ENCODE data around the gene JARID2.

The JARID2 gene

DNA sequence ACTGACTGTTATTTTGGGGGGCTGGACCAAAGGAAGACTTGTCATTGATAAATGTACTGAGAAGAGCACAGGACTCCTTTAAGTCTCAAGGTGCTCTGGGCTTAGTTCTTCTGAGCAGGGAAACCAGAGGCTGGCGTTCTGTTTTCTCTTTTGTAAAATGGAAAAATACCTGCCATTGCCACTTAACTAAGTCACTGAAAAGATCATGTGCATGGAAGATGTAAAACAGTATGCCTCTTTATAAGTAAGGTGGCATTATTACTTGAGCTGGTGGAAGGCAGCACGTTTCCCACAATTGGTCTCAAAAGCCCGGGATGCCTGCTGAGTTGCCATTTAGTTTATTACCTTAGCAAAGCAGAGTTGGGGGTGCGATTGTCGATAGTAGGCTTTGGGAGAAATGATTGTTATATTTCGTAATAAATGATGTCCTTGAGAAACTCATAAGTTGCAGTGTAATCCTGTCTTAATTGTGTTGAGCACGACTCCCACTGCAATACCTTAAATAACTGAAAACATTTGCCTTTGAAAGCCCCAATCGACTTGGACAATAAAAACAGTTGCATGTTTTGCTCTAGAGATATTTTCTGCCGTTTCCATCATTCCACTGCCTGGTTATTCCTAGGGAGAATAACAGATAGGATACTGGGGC lies 3.6 kb downstream of the JARID2 start:
- no peak for DNase-seq (ENCODE audit: low read depth in 1 of 2, low spot score in 1 of 2)
- no peak for TF ChIP-seq JUND (IDR thresholded peaks at IDR 0.05; ENCODE audit: low read depth)
- in situ Hi-C loops (cut with HindIII; ENCODE audit: low pct_unique_long_range_greater_than_20kb, low sequenced_read_pairs), result no loop called here

- peak in 1 of 2 experiments; percentile 23 for DNase-seq (ENCODE audit: low read depth in 1 of 2, low spot score in 1 of 2)
- in situ Hi-C loops (cut with HindIII; ENCODE audit: low pct_unique_long_range_greater_than_20kb, low sequenced_read_pairs), result no loop called here
- no peak for TF ChIP-seq JUND (IDR thresholded peaks at IDR 0.05; ENCODE audit: low read depth)
These were observed 4.6 kb downstream of the JARID2 start for GRCh38 chr6:15250187-15251168.

GRCh38 chr6:15252195-15252594 lies 6.3 kb downstream of the JARID2 start:
- no peak for TF ChIP-seq JUND (IDR thresholded peaks at IDR 0.05; ENCODE audit: low read depth)
- in situ Hi-C loops (cut with HindIII; ENCODE audit: low pct_unique_long_range_greater_than_20kb, low sequenced_read_pairs), result no loop called here
- no peak for DNase-seq (ENCODE audit: low read depth in 1 of 2, low spot score in 1 of 2)

DNA sequence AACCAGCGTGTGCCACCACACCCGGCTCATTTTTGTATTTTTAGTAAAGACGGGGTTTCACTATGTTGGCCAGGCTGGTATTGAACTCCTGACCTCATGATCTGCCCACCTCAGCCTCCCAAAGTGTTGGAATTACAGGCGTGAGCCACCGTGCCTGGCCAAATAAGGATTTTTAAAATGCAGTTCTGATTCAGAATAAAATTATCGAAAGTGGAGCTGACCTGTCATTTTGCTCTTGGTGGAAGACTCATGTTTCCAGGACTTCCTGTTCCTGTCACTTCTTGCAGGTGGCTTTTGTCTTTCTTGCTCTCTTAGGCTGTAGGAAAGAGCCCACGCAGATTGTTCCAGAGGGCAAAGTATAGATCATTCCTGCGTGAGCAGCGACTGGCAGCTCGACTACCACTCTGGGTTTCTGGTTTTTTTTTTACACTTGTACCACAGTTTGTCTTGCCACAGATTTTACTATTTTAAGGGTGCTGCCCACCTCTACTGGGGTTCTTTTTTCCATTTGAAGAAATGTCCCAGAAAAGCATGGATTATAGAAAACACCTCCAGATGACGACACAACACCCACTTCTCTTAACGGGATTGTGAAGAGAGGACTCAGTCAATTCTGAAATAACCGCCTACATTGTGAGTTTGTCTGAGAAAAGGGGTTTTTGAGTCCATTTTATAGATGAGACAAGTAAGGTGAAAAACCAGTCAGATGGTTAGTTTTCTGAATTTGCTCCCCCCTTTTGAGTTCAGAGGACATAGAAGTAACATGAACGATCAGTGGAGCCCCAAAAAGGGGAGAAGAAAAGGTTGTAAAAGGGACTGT lies 7.5 kb downstream of the JARID2 start:
- TF ChIP-seq JUND (IDR thresholded peaks at IDR 0.05; ENCODE audit: low read depth), result no peak
- in situ Hi-C loops (cut with HindIII; ENCODE audit: low pct_unique_long_range_greater_than_20kb, low sequenced_read_pairs), result no loop called here
- no peak for DNase-seq (ENCODE audit: low read depth in 1 of 2, low spot score in 1 of 2)

- TF ChIP-seq JUND (IDR thresholded peaks at IDR 0.05; ENCODE audit: low read depth), result no peak
- DNase-seq (ENCODE audit: low read depth in 1 of 2, low spot score in 1 of 2), result peak in 1 of 2 experiments; percentile 85
- in situ Hi-C loops (cut with HindIII; ENCODE audit: low pct_unique_long_range_greater_than_20kb, low sequenced_read_pairs), result no loop called here
These were observed 8.5 kb downstream of the JARID2 start for GRCh38 chr6:15254070-15254975.

DNA sequence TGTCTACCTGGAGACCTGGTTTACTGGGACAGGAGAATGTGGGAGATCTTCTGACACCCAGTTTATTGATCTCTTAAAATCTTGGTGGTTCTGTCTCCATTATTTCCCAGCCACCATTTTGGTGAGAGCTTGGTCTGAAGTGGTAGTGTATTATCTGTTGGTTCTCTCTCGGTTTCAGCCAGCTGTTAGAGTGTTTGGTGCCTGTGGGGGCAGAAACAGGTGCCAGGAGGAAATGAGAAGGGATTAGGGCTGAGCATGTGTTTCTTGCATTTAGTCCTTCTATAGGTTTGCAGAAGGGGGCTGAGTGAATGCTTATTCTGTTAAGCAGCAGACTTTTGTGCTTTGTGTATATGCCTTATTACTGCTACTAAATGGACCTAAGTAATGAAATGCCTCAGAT lies 9.6 kb downstream of the JARID2 start:
- TF ChIP-seq JUND (IDR thresholded peaks at IDR 0.05; ENCODE audit: low read depth), result no peak
- in situ Hi-C loops (cut with HindIII; ENCODE audit: low pct_unique_long_range_greater_than_20kb, low sequenced_read_pairs), result no loop called here

GRCh38 chr6:15255909-15256395 lies 10.1 kb downstream of the JARID2 start:
- no peak for DNase-seq (ENCODE audit: low read depth in 1 of 2, low spot score in 1 of 2)
- in situ Hi-C loops (cut with HindIII; ENCODE audit: low pct_unique_long_range_greater_than_20kb, low sequenced_read_pairs), result no loop called here
- TF ChIP-seq JUND (IDR thresholded peaks at IDR 0.05; ENCODE audit: low read depth), result no peak

More for the DNA sequence above, 9.6 kb downstream of the JARID2 start:
- no peak for DNase-seq (ENCODE audit: low read depth in 1 of 2, low spot score in 1 of 2)

DNA sequence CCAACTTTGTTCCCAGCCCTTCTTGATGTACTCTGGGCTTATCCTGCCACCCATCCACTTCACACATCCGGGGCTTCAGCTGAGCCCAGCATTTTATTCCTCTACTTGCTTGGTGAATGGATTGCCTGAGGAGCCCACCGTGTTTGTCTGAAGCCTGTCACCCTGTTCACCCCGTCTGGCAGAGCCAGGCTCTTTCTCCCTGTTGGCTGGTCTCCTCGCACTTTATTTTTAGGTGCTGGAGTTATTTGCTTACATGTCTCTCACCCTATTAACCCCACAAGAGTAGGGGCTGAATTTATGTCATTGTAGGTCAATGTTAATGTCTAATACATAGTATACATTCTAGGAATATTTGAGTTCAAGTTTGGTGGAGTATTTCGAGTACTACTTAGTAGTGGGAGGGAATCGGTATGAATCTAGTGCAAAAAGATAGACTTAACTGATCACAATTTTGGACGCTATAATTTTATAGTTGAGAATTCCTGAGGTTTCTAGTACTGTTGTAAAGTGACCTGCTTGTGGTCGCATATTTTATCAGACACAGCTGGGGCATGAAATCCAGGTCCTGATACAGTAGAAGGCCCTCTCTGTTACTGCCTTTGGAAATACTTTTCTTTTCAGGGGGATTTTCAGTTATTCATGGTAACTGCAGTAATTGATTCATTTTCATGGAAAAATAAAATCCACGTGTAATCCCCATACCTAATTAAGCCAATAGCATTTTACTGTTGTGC lies 10.8 kb downstream of the JARID2 start:
- DNase-seq (ENCODE audit: low read depth in 1 of 2, low spot score in 1 of 2), result no peak
- in situ Hi-C loops (cut with HindIII; ENCODE audit: low pct_unique_long_range_greater_than_20kb, low sequenced_read_pairs), result no loop called here
- no peak for TF ChIP-seq JUND (IDR thresholded peaks at IDR 0.05; ENCODE audit: low read depth)

- in situ Hi-C loops (cut with HindIII; ENCODE audit: low pct_unique_long_range_greater_than_20kb, low sequenced_read_pairs), result no loop called here
- DNase-seq (ENCODE audit: low read depth in 1 of 2, low spot score in 1 of 2), result no peak
- TF ChIP-seq JUND (IDR thresholded peaks at IDR 0.05; ENCODE audit: low read depth), result no peak
These were observed 11.7 kb downstream of the JARID2 start for GRCh38 chr6:15257357-15258132.

GRCh38 chr6:15259766-15260098 lies 13.9 kb downstream of the JARID2 start:
- TF ChIP-seq JUND (IDR thresholded peaks at IDR 0.05; ENCODE audit: low read depth), result no peak
- no peak for DNase-seq (ENCODE audit: low read depth in 1 of 2, low spot score in 1 of 2)
- in situ Hi-C loops (cut with HindIII; ENCODE audit: low pct_unique_long_range_greater_than_20kb, low sequenced_read_pairs), result no loop called here

Data from T47D (cell line).